Endothelial cell of umbilical vein (primary cell): ENCODE results near the gene CAMK2N1.

Experiments
- FOS ChIP-seq: IDR thresholded peaks from 2 replicates; pipeline ENCODE4 v1.6.1; 2011; ENCODE audit warnings: mild to moderate bottlenecking, low read length, moderate library complexity, borderline replicate concordance; ENCODE audit not compliant: insufficient read depth
- POLR2A ChIP-seq: IDR thresholded peaks from 2 replicates; pipeline ENCODE4 v1.6.1; 2012; ENCODE audit warnings: low read depth, mild to moderate bottlenecking, control low read depth, low read length
- POLR2AphosphoS5 ChIP-seq: IDR thresholded peaks from 2 replicates; pipeline ENCODE4 v1.6.1; 2012; ENCODE audit warnings: low read depth, mild to moderate bottlenecking, control low read depth, low read length, moderate library complexity; ENCODE audit not compliant: insufficient read depth
- TF ChIP-seq, protein P1 (sequence below), 2 donors: IDR thresholded peaks; 1 replicate in 1 of 2; 2 replicates in 1 of 2; pipeline ENCODE4 v1.5.1; 2011; ENCODE audit warnings: low read length in 2 of 2, mild to moderate bottlenecking in 2 of 2, moderate library complexity in 2 of 2, control low read depth in 1 of 2, inconsistent platforms in 1 of 2, low read depth in 1 of 2; ENCODE audit not compliant: insufficient read depth in 1 of 2; ENCODE audit errors: extremely low read depth in 1 of 2

DNA sequence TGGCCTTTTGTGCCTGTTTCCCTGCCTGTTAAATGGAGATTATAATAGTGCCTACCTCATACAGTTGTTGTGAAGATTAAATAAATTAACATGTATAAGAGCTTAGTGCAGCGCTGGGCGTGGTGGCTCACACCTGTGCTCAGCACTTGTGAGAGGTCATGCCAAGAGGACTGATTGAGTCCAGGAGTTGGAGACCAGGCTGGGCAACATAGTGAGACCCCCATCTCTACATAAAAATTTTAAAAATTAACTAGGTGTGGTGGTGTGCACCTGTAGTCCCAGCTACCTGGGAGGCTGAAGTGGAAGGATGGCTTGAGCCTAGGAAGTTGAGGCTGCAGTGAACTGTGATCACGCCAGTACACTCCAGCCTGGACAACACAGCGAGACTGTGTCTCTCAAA, 12.1 kb downstream of the CAMK2N1 start:
- TF ChIP-seq, protein P1, sequence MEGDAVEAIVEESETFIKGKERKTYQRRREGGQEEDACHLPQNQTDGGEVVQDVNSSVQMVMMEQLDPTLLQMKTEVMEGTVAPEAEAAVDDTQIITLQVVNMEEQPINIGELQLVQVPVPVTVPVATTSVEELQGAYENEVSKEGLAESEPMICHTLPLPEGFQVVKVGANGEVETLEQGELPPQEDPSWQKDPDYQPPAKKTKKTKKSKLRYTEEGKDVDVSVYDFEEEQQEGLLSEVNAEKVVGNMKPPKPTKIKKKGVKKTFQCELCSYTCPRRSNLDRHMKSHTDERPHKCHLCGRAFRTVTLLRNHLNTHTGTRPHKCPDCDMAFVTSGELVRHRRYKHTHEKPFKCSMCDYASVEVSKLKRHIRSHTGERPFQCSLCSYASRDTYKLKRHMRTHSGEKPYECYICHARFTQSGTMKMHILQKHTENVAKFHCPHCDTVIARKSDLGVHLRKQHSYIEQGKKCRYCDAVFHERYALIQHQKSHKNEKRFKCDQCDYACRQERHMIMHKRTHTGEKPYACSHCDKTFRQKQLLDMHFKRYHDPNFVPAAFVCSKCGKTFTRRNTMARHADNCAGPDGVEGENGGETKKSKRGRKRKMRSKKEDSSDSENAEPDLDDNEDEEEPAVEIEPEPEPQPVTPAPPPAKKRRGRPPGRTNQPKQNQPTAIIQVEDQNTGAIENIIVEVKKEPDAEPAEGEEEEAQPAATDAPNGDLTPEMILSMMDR (IDR thresholded peaks at IDR 0.05; ENCODE audit: extremely low read depth in 1 of 2, insufficient read depth in 1 of 2, low read depth in 1 of 2, low read length in 2 of 2): no peak
- TF ChIP-seq FOS (no peak), POLR2AphosphoS5 (no peak), POLR2A (no peak)
